Stimulated activated CD4-positive, alpha-beta T cell treated with anti-CD3 and anti-CD28 coated beads, Interleukin-4, amount 100 ng/mL, for 24 hours (primary cell): ENCODE measurements around the gene NGFR.

Experiments used
- DNase-seq: peaks from one replicate; pipeline ENCODE4 v3.0.0-alpha.2; 2020

NGFR gene

DNA sequence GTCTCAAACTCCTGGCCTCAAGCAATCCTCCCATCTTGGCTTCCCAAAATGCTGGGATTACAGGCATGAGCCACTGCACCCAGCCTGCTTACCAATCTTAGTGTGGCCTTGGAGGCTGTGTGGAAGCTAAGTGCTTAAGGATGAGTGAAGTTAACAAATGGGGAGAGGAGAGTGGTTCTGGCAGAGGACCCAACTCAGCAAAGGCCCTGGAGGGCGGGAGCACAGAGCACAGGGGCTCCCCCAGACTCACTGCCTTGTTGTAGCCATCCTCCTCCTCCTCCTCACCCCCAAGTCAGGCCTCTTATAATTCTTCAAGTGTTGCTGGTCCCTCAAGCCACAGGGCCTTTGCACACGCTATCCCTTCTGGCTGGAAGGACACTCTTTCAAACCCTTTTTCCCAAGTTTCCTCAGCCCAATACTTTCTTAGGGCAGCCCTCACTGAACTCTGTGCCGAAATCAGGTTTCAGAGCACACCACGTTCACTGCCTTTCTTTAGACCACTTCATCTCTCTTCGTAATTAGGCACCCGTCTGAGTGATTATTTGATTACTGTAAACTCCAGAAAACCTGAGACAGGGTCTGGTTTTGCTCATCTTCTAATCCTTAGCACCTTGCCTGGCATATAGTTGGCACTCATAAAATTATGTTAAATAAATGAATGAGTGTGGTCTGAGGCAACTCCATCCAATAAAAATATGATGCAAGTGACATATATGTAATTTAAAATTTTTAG is 23.4 kb downstream of the NGFR start:
- no peak for DNase-seq

DNA sequence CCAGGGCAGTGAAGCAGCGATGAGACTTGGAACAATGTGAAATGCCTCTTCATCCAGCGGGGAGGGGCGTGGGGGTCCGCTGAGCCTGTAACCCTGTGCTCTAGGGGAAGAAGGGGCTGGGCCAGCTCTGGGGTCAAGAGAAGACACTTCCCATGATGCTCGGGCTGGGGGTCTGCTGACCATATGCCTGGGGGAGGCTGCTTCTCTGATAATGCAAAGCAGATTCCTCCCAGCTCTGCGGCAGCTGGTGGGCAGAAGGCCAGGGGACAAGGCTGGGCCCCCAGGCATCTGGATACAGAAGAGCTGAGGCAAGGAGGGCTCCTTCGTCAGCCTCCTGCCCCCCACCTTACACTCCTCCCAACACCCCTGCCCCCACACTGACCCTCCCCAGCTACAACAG is 24.7 kb downstream of the NGFR start:
- no peak for DNase-seq

DNA sequence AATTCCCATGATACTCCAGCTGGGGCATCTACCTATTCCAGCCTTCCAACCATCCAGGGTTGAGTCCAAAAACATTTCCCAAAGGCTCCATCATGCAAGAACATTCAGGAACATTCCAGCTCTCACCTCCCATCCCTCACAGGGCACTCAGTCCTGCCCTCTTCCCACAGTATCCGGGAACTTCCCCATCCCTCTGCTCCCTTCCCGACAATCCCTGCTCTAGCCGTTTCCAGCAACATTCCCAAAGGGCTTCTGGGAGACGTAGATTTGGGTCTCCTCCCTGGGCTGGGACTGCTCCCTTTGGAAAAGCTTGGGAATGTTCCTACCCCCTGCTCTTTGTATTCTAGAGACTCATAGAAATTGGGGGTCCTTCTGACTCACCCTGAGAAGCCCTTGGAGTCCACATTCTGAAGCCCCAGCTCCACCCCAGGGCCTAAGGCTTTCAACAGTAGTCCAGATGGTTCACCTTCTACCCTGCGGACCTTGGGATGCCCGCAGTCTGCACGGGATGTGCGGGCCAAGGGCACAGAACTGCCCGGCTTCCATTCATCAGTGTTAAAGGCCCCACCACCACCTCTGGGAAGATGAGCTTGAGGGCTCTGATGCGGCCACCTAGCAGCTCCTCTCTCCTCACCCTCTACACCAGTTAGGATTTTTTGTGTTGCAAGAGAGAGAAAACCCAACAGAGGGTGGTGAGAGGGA is 25.4 kb downstream of the NGFR start:
- no peak for DNase-seq

DNA sequence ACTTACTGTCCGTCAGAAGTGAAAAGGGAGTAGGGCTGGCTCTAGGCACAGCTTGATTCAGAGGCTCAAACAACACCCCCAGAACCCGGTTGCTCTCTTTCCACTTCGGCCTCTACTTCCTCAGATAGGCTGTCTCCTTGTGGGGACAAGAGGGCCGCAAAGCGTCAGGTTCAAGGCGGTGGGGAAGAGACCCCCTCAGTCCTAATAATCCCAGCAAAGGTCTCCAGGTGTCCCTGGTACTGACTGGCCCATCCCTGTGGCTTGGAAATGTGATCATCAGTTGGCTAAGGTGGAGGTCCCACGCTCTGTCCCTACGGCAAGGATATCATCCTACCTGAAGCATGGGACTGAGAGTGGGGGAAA is 26.0 kb downstream of the NGFR start:
- no peak for DNase-seq

DNA sequence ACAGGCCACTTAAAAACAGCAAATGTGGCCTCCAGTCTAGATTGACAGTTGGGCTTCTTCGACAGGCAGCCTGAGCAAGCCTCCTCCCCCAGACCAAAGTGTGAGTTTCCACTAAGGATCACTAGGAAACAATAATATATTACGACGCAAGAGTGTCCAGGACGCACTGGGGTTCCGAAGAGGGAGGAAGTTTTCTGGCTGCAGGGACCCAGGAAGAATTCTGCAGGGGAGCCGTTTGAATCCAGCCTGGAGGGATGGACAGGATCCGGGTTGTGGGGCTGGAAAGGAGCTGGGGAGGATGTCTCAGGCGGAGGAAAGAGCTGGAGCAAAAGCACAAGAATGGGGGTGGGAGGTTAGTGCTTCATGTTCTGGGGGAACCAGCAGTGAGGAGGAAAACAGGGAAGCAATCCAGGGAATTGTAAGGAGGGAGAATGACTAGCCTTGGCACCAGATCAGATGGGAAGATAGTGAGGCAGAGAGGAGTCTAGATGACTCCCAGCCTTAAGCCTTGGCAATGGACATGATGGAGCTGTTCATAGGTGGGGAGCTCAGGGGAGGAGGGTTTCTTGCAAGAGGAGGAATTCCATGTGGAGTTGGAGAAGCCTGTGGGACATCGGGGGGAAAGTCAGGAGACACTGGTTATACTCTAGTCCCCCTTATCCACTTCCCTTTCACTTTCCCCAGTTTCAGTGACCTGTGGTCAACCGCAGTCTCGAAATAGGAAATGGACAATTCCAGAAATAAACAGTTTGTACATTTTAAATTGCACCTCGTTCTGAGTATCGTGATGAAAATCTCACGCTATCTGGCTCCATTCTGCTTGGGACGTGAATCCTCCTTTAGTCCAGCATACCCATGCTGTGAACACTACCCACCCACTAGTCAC is 26.6 kb downstream of the NGFR start:
- no peak for DNase-seq

DNA sequence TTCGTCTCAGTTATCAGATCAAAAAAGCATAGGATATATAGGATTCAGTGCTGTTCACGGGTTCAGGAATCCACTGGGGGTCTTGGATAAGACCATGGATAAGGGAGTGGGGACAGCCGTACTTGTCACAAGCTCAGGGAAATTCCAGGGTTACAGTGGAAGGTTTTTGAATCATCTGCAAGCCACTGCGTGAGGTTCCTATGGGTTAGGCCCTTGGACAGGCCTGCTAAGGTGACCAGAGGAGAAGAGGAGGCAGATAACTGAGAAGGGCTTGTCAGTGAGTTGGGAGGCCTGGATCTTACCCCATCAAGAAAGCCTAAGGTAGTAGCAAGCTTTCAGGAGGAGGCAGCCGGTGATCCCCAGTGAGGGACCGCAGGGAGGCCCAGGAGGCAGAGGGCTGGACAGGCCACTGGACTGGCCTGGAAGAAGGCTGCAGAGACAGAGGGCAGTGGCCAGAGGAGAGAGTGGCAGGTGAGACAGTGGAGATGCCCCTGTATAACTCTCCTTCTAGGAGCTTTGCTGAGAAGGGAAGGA is 27.3 kb downstream of the NGFR start:
- no peak for DNase-seq

DNA sequence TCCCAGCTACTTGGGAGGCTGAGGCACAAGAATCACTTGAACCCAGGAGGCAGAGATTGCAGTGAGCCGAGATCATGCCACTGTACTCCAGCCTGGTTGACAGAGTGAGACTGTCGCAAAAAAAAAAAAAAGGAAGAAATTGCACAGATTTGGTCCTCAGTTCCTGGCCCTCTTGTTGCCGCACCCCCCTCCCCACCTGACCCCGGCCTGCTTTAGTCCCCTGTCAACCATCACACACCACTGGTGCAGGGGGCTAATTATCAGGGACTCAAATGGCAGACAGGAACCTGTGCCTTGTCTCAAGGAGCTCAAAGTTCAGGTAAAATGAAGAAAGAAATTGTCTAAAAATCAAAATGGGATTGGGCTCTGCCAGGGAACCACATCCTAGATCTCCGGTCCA is 28.1 kb downstream of the NGFR start:
- DNase-seq, result no peak

DNA sequence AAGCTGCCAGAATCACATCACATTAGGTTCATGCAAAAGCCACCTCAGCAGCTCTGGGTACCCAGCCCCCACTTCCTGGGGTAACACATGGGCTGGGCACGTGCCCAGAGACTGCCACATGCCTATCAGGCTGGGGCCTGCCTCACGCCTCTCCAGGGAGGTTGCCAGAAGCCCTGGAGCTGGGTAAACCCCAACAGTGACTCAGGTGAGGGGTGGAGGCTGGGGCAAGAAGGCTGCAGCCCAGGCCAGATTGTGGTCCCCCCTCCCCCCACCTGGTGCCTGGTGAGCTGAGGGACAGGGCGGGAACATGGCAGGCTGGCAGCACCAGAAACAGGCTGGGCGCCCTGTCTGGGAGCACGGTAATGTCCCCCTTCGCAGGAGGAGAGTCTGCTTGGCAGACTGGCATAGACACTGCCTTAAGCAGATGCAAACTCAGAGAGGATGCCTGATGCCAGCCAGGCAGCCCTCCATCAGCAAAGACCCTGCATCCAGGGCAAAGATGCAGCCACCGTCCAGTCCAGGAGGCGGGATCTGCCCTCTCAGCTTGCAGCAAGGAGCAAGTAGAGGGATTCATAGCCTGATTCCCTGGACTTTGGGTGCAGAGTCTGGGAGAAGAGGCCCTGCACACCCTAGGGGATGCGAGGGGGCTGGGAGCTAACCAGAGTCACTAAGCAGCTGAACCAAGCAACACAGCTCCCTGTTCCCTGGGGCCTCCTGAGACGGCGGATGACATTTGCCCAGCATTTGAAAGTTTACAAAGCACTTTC is 28.8 kb downstream of the NGFR start:
- peak; percentile 46 for DNase-seq

DNA sequence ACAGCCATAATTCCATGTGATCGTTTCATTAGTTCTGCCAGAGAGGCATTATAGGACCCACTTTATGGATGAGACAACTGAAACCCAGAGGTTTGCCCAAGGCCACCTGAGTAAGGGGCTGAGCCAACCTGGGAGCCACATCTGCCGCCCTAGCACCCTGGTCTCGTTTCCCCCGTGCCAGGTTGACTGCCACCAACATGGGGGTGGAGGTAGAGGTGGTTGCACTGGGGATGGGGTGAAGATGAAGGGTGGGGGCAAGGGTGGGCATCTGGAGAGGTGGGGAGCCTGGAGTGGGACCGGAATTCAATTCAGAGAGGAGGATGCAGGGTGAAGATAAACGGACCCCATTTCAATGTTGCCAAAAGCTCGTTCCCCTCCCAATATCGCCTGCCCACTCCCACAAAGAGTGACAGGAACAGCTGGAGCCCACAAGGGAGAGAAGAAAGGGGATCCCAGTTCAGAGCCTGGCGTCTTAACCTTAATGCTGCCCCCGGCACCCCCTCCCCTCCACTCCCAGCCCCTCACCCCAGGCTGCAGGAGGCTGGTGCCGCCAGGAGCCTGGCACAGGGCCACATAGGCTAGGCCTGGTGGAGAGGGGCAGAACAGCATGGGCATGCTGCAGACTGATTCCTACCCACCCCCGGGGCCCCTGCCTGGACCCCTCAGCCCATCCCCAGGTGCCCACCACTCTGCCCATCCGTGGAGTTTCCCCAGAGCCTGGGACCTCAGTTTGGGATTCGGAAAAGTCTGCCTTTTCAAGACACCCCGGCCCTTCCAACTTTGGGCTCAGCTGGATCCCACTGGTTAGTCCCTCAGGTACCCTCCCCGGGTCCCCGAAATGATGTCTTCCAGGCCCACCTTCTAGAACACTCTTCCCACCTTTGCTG is 29.6 kb downstream of the NGFR start:
- DNase-seq, result no peak

DNA sequence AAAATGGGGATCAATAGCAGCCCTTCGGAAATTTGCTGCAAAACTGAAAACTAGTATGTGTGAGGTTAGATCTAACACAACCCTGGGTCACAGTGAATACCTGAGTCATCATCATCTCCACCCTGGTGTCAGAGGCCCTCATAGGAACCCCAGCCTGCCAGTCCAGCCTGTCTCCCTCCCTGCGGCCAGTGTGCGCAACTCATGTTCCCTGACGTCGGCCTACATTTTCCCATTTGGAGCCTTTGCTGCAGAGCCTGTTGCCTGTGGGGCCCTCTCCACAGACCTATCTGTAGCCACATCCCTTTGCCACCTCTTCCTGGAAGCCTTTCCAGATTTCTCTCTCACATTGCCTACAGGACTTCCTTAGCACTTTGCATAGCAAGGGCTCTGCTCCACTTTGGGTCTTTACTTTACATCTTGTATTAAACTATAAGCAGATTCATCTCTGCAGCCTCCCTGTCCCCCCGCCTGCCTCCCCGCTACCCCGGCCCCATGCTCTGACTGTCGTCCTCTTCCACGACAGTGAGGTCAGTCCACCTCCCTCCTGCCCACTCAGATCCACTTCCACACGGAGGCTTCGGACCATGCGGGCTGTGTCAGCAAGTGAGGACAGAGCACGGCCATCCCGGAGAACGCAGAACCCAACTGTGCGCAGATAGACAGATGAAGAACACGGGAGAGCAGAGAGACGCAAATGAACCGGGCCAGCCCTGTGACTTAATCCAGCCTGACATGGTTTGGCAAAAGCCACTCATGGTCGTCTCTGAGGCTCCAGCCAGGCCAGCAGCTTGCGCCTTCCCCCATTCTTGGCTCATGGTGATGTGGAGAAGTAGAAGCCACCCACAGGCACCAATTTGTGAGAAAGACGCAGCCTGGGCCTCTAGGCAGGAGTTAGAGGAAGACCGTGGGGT is 31.0 kb downstream of the NGFR start:
- DNase-seq, result no peak

DNA sequence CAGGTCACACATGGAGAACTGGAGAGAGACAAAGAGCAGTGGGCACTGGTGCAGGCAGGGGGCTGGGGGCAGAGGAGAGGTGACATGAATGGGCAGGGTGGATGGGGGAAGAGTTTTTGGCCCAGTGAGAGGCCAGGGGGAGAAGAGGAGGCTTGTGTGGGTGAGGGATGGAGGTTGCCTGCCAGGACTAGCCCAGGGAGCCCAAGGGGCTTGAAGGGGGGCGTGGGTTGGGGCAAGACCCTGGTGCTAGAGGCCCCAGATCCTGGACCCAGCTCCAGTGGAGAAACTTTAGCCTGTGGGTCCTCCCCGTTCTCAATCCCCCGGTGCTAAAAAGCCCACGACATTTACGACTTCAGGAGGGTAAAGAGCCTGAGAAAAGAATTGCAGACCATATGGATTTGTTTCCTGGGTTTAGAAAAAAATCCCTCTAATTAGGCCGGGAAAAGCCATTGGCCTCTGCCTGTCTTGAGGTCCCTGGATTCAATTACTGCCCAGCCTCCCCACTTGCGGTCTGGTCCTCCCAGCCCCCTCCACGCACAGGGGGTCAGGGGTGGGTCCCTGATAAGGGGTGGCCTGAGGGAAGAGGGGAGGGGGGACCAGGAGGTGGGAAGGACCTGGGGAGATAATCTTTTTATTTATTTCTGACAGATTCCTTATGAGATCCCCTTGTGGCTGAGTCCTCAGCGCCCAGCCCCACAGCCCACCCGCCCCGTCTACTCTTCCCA is 33.0 kb downstream of the NGFR start:
- DNase-seq, result no peak

DNA sequence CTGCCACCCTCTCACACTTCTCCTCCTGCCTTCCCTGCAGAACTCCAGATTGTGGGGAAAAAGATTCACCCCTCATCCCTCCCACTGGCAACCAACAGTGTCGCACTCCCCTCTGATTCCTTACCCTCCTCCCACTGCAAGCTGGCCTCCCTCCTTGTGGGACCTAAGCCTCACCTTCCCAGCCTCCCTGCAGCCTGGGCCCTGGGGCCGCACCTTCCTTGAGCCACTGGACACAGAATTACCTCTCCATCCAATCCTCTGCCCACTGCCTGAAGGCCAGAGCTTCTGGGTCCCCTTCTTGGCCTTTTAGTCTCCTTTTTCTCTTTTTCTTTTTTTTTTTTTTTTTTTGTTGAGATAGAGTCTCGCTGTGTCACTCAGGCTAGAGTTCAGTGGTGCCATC is 33.9 kb downstream of the NGFR start:
- no peak for DNase-seq

DNA sequence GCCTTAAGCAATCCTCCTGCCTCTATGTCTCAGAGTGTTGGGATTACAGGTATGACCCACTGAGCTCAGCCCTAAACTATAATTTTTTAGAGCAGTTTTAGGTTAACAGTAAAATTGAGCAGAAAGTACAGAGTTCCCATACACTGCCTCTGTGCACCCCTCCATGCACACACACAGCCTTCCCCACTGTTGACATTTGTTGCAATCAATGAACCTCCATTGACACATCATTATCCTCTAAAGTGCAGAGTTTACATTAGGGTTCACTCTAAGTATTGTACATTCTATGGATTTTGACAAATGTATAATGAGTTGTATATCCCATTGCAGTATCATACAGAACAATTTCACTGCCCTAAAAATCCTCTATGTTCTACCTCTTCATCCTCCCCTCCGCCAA is 35.0 kb downstream of the NGFR start:
- DNase-seq, result no peak

DNA sequence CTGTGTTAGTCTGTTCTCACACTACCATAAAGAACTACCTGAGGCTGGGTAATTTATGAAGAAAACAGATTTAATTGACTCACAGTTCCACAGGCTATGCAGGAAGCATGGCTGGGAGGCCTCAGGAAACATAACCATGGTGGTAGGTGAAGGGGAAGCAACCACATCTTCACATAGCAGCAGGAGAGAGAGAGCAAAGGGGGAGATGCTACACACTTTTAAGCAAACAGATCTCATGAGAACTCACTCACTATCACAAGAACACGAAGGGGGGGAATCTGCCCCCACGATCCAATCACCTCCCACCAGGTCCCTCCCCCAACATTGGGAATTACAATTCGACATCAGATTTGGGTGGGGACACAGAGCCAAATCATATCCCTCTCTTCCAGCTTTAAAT is 48.8 kb downstream of the NGFR start:
- DNase-seq, result no peak

DNA sequence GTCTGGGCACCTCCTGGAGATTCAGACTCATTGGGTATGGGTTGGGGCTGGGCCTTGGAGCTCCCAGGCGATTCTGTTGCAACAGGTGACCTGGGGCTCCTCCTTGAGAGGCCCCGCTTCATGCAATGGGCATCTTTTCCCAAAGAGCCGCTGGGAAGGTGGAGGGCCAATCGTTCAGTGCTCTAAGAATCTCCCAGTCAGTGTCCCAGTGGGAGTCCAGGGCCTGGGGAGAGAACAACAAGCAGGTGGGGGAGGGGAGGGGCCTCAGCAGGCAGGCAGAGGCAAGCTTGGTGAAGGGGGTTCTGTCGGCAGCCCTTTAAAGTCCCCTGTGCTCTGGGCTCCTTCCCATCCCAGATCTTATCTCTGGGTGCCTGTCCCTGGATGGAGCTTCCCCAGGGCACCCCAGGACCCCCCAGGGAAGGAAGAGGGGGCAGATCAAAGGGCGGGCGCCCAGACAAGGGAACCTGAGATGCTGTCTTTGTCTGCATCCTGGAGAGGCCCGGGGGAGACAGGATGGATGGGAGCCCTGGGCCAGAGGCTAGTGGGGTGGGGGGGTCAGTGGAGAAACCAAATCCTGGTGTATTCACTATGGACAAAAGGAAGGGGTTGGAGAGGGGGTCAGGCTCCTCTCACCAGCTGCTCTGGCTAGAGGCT is 50.0 kb downstream of the NGFR start:
- DNase-seq, result no peak

DNA sequence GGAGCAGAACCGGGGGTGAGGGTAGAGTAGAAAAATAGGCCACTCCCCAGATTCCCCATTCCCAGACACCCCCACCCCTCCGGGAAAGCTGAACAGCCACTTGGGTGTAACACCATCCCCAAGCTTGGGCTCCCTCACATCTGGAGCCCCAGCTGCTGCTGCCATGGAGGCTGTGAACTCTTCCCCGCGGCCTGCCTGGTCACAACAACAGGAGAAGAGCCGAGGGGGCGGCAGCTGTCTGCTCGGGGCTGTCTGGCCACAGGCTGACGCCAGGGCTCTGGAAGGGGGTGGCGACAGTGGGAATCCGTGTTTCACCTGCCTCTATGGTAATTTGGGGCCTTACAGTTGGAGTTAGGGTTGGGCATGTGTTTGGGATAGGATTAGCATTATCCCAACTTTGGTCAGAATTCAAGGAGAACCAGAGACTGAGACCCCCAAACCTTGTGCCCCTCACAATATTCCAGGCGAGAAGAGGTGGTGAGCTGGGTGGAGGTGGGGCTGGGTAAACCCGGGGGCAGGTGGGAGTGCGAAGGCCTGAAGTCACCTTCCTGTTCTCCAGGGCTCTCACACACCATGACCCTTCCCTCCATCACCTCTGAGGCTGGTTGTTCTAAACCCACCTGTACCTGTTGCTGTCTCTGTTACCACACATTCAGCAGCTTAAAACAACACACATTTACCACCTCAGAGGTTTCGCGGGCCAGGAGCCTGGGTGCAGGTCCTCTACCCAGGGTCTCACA is 50.9 kb downstream of the NGFR start:
- DNase-seq, result no peak

DNA sequence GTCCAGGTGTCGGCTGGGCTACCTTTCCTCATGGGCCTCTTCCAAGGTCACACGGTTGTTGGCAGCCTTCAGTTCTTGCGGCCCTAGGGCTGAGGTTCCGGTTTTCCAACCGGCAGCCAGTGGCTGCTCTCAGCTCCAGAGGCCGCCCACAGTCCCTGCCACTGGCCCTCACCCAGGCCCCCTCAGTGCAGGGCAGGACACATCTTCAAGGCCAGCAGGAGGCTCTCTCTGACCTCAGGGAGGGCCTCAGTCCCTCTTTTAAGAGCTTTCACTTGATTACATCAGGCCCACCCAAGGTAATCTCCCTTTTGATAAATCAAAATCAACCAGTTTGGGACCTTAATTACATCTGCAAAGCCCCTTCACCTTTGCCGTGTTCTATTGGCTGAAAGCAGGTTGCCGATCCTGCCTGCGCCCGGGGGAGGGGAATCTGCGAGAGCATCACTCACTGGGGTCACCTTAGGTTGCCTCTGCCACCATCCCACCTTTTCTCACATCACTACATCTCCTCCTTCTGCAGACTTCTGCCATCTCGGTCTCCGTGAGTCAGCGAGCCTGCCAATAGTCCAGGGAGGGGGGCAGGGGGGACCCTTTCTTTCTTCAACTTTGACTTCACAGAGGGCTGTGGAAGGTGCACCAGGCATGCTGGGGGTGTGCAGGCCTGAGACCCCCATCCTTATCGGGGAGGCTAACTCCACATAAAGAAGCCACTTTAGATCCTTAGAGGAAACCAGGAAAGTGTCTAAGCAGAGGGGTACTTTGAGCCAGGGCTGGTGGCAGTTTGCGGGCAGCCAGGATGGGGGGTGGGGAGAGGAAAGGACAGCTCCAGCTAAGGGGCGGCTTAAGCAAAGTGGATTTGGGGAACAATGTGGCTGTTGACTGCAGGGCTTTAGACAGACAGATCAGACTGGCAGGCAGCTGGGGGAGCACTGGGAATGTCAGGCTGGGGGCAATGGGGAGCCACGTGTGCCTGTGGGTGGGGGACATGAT is 51.7 kb downstream of the NGFR start:
- DNase-seq, result no peak
